Prostate gland (tissue), 2 donors: ENCODE data around the gene PDF.

Experiments
- POLR2A ChIP-seq: fragments of 450-650 bp; IDR thresholded peaks from one replicate; pipeline ENCODE4 v1.6.1; 2016; ENCODE audit warnings: antibody characterized with exemption, mild to moderate bottlenecking
- POLR2AphosphoS5 ChIP-seq: sonication (generic); formaldehyde crosslinking; IDR thresholded peaks from one replicate; pipeline ENCODE4 v1.6.1; 2017; ENCODE audit warnings: antibody characterized with exemption
- TF ChIP-seq, protein P1 (sequence below), 4 experiments: fragments of 200-600 bp in 2 of 4; fragments of 450-650 bp in 2 of 4; sonication (generic) in 2 of 4; IDR thresholded peaks; 1 replicate in 3 of 4; 2 replicates in 1 of 4; pipeline ENCODE4 v1.5.1; 2016 to 2019; ENCODE audit warnings: antibody characterized with exemption in 4 of 4, mild to moderate bottlenecking in 2 of 4, moderate library complexity in 2 of 4

DNA sequence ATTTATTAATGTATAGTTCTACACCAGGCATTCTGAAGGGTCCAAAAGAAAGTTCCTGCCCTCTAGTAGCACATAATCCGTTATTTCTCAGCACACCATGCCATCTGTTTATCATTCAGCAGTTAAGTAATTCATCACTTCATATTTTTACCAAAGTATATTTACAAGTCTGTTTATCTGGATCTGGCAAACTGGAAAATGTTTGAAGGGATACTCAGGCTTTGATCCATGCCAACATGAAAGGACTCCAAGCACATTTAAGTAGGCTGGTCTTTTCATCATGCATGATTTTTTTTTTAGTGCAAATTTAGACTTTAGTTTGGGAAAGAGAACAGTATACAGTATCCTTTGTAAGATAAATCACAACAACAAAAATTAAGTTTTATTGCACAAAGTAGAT, 23.3 kb downstream of the PDF start:
- TF ChIP-seq POLR2A, result no peak
- no peak for TF ChIP-seq POLR2AphosphoS5
- TF ChIP-seq, protein P1, sequence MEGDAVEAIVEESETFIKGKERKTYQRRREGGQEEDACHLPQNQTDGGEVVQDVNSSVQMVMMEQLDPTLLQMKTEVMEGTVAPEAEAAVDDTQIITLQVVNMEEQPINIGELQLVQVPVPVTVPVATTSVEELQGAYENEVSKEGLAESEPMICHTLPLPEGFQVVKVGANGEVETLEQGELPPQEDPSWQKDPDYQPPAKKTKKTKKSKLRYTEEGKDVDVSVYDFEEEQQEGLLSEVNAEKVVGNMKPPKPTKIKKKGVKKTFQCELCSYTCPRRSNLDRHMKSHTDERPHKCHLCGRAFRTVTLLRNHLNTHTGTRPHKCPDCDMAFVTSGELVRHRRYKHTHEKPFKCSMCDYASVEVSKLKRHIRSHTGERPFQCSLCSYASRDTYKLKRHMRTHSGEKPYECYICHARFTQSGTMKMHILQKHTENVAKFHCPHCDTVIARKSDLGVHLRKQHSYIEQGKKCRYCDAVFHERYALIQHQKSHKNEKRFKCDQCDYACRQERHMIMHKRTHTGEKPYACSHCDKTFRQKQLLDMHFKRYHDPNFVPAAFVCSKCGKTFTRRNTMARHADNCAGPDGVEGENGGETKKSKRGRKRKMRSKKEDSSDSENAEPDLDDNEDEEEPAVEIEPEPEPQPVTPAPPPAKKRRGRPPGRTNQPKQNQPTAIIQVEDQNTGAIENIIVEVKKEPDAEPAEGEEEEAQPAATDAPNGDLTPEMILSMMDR (IDR thresholded peaks at IDR 0.05), result no peak
